Adipocyte (in vitro differentiated cells): ENCODE data around the gene TPK1.

Experiments used
- DNase-seq: peaks from one replicate; pipeline ENCODE4 v3.0.0-alpha.2; 2015; ENCODE audit warnings: low read depth
- H3K27me3 ChIP-seq: replicated peaks from 2 replicates; pipeline ENCODE4 v1.7.0; 2013; ENCODE audit warnings: mild to moderate bottlenecking, low read length, moderate library complexity; ENCODE audit not compliant: control insufficient read depth, insufficient read depth
- H3K36me3 ChIP-seq: 2 replicates; pipeline ENCODE4 v1.7.0; 2013; ENCODE audit warnings: low read length, mild to moderate bottlenecking, moderate library complexity; ENCODE audit not compliant: control insufficient read depth, insufficient read depth, severe bottlenecking
- H3K4me1 ChIP-seq: 2 replicates; pipeline ENCODE4 v1.7.0; 2013; ENCODE audit warnings: mild to moderate bottlenecking, low read length, moderate library complexity; ENCODE audit not compliant: control insufficient read depth, insufficient read depth
- H3K4me3 ChIP-seq: 2 replicates; pipeline ENCODE4 v1.7.0; 2013; ENCODE audit warnings: mild to moderate bottlenecking, low read length, moderate library complexity
- H3K9ac ChIP-seq: 2 replicates; pipeline ENCODE4 v1.7.0; 2013; ENCODE audit warnings: mild to moderate bottlenecking, low read length, moderate library complexity
- H3K9me3 ChIP-seq: 2 replicates; pipeline ENCODE4 v1.7.0; 2013; ENCODE audit warnings: mild to moderate bottlenecking, low read length, moderate library complexity; ENCODE audit not compliant: control insufficient read depth

Gene TPK1

GRCh38 chr7:144668503-144668902, 167.3 kb downstream of the TPK1 start:
- no peaks in the 10 kb centered on the region for H3K36me3 ChIP-seq
- no peak overlapping the region for H3K4me3 ChIP-seq
- no peak overlapping the region for H3K9ac ChIP-seq
- DNase-seq: no peak
- no peaks in the 10 kb centered on the region for H3K27me3 ChIP-seq
- H3K4me1 ChIP-seq: peaks cover 5% of the 10 kb centered on the region
- H3K9me3 ChIP-seq: no peaks in the 10 kb centered on the region

- H3K27me3 ChIP-seq: no peaks in the 10 kb centered on the region
- peaks cover 5% of the 10 kb centered on the region for H3K4me1 ChIP-seq
- H3K36me3 ChIP-seq: no peaks in the 10 kb centered on the region
- H3K9me3 ChIP-seq: no peaks in the 10 kb centered on the region
- no peak overlapping the region for H3K4me3 ChIP-seq
- H3K9ac ChIP-seq: no peak overlapping the region
- DNase-seq: no peak
Observed at GRCh38 chr7:144665689-144666381, 170.0 kb downstream of the TPK1 start.

DNA sequence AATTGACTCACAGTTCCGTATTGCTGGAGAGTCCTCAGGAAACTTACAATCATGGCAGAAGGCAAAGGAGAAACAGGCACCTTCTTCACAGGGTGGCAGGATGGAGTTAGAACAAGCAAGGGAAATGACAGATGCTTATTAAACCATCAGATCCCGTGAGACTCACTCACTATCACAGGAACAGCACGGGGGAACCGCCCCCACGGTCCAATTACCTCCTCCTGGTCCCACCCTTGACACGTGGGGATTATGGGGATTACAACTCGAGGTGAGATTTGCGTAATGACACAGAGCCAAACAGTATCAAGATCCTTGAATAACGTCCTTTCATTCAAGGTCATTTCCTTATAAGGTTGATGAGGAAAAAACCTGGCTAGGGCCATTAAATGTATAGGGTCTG, 176.6 kb downstream of the TPK1 start:
- Histone ChIP-seq H3K9ac (no peak overlapping the region), H3K36me3 (no peaks in the 10 kb centered on the region), H3K27me3 (no peaks in the 10 kb centered on the region), H3K4me3 (no peak overlapping the region), H3K4me1 (no peaks in the 10 kb centered on the region), H3K9me3 (no peaks in the 10 kb centered on the region)
- no peak for DNase-seq

GRCh38 chr7:144656965-144657517, 178.8 kb downstream of the TPK1 start:
- H3K4me3 ChIP-seq: no peak overlapping the region
- H3K9ac ChIP-seq: no peak overlapping the region
- no peak for DNase-seq
- no peaks in the 10 kb centered on the region for H3K4me1 ChIP-seq
- no peaks in the 10 kb centered on the region for H3K9me3 ChIP-seq
- H3K36me3 ChIP-seq: no peaks in the 10 kb centered on the region
- no peaks in the 10 kb centered on the region for H3K27me3 ChIP-seq

DNA sequence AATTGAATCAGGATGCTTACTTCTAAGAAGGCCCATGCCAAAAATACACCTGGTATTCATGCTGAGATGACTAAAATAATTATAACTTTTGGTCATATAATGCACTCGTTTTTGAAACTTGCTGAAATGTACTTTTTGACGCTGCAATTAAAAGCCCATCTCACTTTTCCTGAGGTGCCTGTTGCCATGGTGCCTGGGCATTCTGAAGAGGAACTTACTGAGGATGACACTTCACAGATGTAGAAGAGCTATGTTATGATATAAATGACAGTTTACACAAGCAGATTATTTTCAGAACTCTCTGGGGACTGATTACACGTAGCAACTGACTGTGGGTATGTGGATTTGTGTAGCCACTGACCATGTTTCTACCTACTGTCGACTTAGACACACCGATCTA, 182.4 kb downstream of the TPK1 start:
- H3K9me3 ChIP-seq: no peaks in the 10 kb centered on the region
- no peaks in the 10 kb centered on the region for H3K27me3 ChIP-seq
- no peak overlapping the region for H3K4me3 ChIP-seq
- no peaks in the 10 kb centered on the region for H3K4me1 ChIP-seq
- no peak for DNase-seq
- no peak overlapping the region for H3K9ac ChIP-seq
- no peaks in the 10 kb centered on the region for H3K36me3 ChIP-seq

- no peak overlapping the region for H3K4me3 ChIP-seq
- H3K4me1 ChIP-seq: peaks cover 4% of the 10 kb centered on the region
- H3K36me3 ChIP-seq: no peaks in the 10 kb centered on the region
- no peaks in the 10 kb centered on the region for H3K27me3 ChIP-seq
- no peak for DNase-seq
- H3K9me3 ChIP-seq: no peaks in the 10 kb centered on the region
- no peak overlapping the region for H3K9ac ChIP-seq
Observed at GRCh38 chr7:144650439-144650838, 185.4 kb downstream of the TPK1 start.

DNA sequence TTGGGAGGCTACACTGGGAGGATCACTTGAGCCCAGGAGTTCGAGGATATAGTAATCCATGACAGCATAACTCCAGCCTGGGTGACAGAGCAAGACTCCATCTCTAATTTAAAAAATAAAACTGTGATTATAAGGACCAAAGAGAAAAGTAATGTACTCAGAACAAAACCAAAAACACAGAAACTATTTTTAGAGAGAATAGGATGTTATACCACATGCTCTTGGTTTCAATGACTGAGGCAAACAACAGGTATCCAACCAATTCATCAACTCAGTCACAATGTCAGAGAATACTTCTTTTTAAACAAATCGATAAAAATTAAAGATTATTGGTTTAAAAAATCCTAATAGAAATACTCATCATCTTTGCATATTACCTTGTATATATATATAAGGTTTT, 186.7 kb downstream of the TPK1 start:
- H3K27me3 ChIP-seq: no peaks in the 10 kb centered on the region
- DNase-seq: no peak

GRCh38 chr7:144641389-144642044, 194.3 kb downstream of the TPK1 start:
- Histone ChIP-seq H3K4me1 (no peaks in the 10 kb centered on the region), H3K4me3 (no peak overlapping the region), H3K36me3 (no peaks in the 10 kb centered on the region), H3K9me3 (no peaks in the 10 kb centered on the region), H3K9ac (no peak overlapping the region), H3K27me3 (no peaks in the 10 kb centered on the region)
- no peak for DNase-seq

More for the DNA sequence above, 186.7 kb downstream of the TPK1 start:
- H3K36me3 ChIP-seq: no peaks in the 10 kb centered on the region
- peaks cover 4% of the 10 kb centered on the region for H3K4me1 ChIP-seq
- no peak overlapping the region for H3K4me3 ChIP-seq
- no peak overlapping the region for H3K9ac ChIP-seq
- no peaks in the 10 kb centered on the region for H3K9me3 ChIP-seq

GRCh38 chr7:144632724-144633123, 203.1 kb downstream of the TPK1 start:
- no peak overlapping the region for H3K4me3 ChIP-seq
- no peak overlapping the region for H3K9ac ChIP-seq
- no peaks in the 10 kb centered on the region for H3K27me3 ChIP-seq
- H3K9me3 ChIP-seq: no peaks in the 10 kb centered on the region
- DNase-seq: no peak
- H3K4me1 ChIP-seq: no peaks in the 10 kb centered on the region
- no peaks in the 10 kb centered on the region for H3K36me3 ChIP-seq

DNA sequence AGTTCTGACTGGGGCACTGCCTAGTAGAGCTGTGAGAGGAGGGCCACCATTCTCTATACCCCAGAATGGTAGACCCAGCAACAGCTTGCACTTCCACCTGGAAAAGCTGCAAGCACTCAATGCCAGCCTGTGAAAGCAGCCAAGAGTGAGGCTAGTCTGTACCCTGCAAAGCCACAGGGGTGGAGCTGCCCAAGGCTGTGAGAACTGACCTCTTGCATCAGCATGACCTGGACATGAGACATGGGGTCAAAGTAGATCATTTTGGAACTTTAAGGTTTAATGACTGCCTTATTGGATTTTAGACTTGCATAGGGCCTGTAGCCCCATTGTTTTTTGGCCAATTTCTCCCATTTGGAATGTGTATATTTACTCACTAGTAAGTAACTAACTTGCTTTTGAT, 206.3 kb downstream of the TPK1 start:
- Histone ChIP-seq H3K4me1 (no peaks in the 10 kb centered on the region), H3K9ac (no peak overlapping the region), H3K4me3 (no peak overlapping the region), H3K27me3 (no peaks in the 10 kb centered on the region), H3K36me3 (no peaks in the 10 kb centered on the region), H3K9me3 (no peaks in the 10 kb centered on the region)
- DNase-seq: no peak

GRCh38 chr7:144629011-144629410, 206.8 kb downstream of the TPK1 start:
- H3K9ac ChIP-seq: no peak overlapping the region
- no peaks in the 10 kb centered on the region for H3K9me3 ChIP-seq
- no peaks in the 10 kb centered on the region for H3K27me3 ChIP-seq
- H3K36me3 ChIP-seq: no peaks in the 10 kb centered on the region
- H3K4me3 ChIP-seq: no peak overlapping the region
- H3K4me1 ChIP-seq: no peaks in the 10 kb centered on the region
- DNase-seq: no peak
